ENCODE measurements around the gene ZNF565.
"Not testable (repeated sequence)": the region's sequence is repeated elsewhere in the genome, so short reads cannot be mapped to it uniquely, and the experiment has no call there.

Gene ZNF565

GRCh38 chr19:36150586-36150985 is 63.9 kb downstream of the ZNF565 start:
- no peak for DNase-seq (ENCODE audit: low read depth in 2 of 2)

DNA sequence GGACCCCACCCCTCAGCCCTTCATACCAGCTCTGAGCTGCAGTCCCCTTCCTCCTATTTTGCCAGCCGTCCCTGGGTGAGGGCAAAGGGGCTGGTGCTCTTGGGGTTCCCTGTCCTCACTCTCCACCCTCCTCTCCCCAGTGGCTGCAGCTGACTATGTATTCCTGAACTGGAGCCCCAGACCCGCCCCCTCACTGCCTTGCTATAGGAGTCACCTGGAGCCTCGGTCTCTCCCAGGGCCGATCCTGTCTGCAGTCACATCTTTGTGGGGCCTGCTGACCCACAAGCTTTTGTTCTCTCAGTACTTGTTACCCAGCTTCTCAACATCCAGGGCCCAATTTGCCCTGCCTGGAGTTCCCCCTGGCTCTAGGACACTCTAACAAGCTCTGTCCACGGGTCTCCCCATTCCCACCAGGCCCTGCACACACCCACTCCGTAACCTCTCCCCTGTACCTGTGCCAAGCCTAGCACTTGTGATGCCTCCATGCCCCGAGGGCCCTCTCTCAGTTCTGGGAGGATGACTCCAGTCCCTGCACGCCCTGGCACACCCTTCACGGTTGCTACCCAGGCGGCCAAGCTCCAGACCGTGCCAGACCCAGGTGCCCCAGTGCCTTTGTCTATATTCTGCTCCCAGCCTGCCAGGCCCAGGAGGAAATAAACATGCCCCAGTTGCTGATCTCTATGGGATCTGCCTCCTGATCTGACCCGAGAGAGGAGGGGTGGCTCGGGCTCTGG is 64.6 kb downstream of the ZNF565 start:
- no peak for DNase-seq (ENCODE audit: low read depth in 2 of 2)

DNA sequence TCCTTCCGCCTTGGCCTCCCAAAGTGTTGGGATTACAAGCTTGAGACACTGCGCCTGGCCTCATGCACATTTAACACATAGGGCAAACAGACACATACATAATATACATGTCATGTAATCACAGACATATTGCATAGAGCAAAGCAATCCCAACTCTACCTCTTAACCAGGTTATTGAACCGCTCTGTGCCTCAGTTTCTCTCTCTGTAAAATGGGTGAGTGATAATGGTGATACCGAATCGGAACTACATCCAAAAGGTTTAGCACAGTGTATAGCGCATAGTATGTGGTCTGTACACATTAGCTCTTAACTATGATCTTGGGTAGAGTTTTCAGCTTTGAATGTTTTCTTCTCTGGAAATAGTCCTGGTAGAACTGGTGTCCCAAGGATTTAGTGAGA is 69.8 kb downstream of the ZNF565 start:
- no peak for DNase-seq (ENCODE audit: low read depth in 2 of 2)

DNA sequence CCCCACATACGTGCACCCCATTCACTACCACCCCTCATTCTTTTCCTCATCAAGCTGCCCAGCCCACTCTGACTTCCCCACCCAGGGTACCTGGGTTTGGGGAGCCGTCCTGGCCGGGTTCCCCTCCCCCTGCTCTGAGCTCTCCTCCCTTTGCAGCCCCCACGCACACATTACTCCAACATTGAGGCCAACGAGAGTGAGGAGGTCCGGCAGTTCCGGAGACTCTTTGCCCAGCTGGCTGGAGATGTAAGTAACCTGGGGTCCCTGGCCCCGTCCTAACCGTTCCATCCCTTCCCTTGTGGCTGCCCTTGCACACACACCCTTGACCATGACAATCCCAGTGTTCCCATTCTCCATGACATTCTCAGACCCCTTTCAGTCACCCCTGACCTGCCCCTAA is 72.0 kb downstream of the ZNF565 start:
- no peak for DNase-seq (ENCODE audit: low read depth in 2 of 2)

- no peak for DNase-seq (ENCODE audit: low read depth in 2 of 2)
These were observed 72.4 kb downstream of the ZNF565 start for GRCh38 chr19:36142046-36142445.

DNA sequence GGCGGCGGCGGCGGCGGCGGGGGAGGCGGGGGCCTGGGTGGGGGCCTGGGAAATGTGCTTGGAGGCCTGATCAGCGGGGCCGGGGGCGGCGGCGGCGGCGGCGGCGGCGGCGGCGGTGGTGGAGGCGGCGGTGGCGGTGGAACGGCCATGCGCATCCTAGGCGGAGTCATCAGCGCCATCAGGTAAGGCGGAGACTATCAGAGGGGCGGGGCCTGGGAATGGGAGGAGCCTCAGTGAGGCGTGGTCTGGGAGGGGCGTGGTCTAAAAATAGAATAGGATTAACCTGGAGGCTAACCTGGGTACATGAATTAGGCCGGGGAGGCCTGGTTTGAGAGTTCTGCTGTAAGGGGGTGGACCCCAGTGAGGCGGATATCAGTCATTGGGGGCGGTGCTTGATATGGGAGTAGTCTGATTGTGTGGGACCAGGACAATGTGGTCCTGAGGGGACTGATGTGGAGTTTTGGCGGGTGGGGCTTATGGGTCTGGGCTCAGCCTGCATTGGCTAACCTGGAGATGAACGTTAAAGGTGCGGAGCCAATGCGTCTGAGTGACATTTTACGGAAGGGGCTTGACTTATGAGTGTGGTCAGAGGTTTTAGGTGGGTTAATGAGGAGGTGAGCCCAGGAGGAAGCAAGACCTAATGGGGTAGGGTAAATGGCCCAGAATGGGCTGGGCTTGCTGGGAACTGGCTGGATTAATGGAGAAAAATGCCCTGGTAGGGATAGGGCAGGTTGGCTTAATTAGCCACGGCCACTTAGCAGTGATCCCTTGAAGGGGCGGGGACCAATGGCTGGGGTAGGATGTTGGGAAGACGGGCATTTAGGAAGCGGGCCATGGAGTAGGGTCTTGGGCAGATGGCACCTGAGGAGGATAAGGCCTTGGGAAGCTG is 73.2 kb downstream of the ZNF565 start:
- DNase-seq (ENCODE audit: low read depth in 2 of 2): peak; percentile 81 to 84

DNA sequence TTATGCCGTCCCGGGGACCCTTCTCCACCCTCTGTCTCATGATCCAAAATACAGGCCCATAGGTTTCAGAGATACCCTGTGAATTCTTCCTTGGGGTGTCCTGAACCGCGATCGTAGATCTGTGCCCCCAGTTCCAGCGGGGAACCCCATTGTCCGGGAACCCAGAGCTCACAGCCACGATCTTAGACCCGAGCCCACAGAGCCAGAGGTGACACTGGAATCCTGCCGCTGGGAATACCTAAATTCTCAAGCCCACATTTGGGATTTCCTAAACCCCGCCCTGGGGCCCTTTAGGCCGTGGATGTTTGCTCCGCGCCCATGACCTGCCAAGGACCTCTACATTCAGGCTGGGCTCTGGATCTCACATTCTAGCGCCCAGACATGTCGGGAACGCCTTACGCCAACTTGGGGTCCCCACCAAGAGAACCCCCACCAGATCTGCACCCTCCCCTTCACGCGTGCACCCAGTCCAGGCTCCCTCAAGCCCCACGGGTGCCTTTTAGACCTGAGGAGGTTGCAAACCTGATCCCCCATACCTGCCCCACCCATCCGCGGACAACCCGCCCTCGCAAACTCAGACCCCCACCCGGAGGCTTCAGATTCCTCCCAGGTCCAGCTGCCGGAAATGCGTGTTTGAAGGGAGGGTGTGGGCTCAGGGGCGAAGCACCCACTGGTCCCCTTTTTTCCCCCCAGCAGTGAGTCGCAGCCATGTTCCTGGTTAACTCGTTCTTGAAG is 74.0 kb downstream of the ZNF565 start:
- DNase-seq (ENCODE audit: low read depth in 2 of 2): no peak

GRCh38 chr19:36139473-36140303 is 74.8 kb downstream of the ZNF565 start, which contains the start of gene CAPNS1:
Gene CAPNS1 (plus strand): TSS chr19:36140066. CDS start chr19:36141012, 946 bp downstream.
- DNase-seq (ENCODE audit: low read depth in 2 of 2): peak; percentile 87

DNA sequence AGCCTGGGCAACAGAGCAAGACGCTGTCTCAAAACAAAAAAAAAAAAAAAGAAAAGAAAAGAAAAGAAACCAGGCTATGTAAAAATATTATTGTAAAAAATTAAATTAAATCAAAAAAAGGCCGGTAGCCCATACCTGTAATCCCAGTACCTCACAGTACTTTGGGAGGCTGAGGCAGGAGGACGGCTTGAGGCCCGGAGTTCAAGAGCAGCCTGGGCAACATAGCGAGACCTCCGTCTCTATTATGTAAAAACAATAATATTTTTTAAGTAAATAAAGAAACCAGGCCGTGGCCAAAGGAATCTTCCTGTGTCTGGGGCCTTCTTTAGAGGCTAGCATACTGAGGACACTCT is 75.4 kb downstream of the ZNF565 start:
- no peak for DNase-seq (ENCODE audit: low read depth in 2 of 2)

DNA sequence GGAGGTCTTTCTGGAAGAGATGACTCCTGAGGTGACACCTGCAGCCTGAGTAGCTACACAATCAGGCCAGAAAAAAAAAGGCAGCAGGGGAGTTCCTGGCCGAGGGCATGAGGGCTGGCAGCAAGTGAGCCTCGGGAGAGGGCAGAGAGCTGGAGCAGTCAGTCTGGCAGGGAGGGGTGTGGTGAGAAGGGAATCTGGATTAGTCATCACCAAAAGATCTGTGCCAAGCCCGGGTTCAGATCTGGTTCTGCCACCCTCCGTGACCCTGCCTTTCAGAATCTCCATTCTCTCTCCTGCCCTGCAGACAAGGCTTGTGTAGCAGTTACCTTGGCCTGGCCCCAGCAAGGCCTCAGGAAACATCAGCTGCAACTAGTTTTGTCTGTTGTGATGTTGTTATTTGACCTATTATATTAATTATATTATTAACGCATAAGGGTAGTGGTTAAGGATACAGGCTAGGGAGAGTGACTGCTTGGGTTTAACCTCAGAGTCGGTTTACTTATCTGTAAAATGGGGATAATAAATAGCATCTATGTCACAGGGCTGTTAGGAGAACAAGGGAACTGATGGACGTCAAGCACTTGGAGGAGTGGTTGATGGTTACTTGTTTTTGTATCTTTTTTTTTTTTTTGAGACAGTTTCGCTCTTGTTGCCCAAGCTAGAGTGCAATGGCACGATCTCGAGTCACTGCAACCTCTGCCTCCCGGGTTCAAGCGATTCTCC is 77.3 kb downstream of the ZNF565 start:
- DNase-seq (ENCODE audit: low read depth in 2 of 2): no peak

DNA sequence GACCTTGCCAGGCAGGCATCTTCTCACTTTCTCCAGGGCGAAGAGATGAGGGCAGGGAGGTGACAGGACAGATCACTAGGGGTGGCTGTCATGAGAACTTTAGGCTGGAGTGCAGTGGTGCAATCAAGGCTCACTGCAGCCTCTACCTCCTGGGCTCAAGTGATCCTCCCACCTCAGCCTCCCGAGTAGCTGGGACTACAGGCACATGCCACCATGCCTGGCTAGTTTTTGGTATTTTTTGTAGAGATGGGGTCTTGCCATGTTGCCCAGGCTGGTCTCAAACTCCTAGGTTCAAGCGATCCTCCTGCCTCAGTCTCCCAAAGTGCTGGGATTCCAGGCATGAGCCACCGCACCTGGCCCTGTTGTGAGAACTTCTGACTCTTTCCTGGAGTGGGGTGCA is 79.6 kb downstream of the ZNF565 start:
- DNase-seq (ENCODE audit: low read depth in 2 of 2): not testable (repeated sequence)

All from stimulated activated CD8-positive, alpha-beta memory T cell treated with anti-CD3 and anti-CD28 coated beads, Interleukin-2, amount 100 ng/mL, for 1 hour (primary cell).